Measurements from ENCODE around the gene PRKG1.
"Not testable (repeated sequence)": the region's sequence is repeated elsewhere in the genome, so short reads cannot be mapped to it uniquely, and the experiment has no call there.

PRKG1 gene

GRCh38 chr10:52194191-52194590 lies 1119.9 kb downstream of the PRKG1 start:
- TF ChIP-seq ZFX (IDR thresholded peaks at IDR 0.05; ENCODE audit: borderline replicate concordance) (no peak), CTCF (IDR thresholded peaks at IDR 0.05) (no peak)
- no peak overlapping the region for H3K27ac ChIP-seq

GRCh38 chr10:52194716-52195115 lies 1120.4 kb downstream of the PRKG1 start:
- TF ChIP-seq ZFX (IDR thresholded peaks at IDR 0.05; ENCODE audit: borderline replicate concordance) (no peak), CTCF (IDR thresholded peaks at IDR 0.05) (no peak)
- H3K27ac ChIP-seq: no peak overlapping the region

- H3K27ac ChIP-seq: peak overlapping the region; percentile 49
- no peak for TF ChIP-seq CTCF (IDR thresholded peaks at IDR 0.05)
- TF ChIP-seq ZFX (IDR thresholded peaks at IDR 0.05; ENCODE audit: borderline replicate concordance): no peak
Measured at GRCh38 chr10:52197098-52197497, 1122.8 kb downstream of the PRKG1 start.

- peak overlapping the region; percentile 49 for H3K27ac ChIP-seq
- TF ChIP-seq CTCF (IDR thresholded peaks at IDR 0.05) (no peak), ZFX (IDR thresholded peaks at IDR 0.05; ENCODE audit: borderline replicate concordance) (no peak)
Measured at GRCh38 chr10:52198540-52198939, 1124.3 kb downstream of the PRKG1 start.

GRCh38 chr10:52204906-52205305 lies 1130.6 kb downstream of the PRKG1 start:
- not testable (repeated sequence) for H3K27ac ChIP-seq

GRCh38 chr10:52208365-52208764 lies 1134.1 kb downstream of the PRKG1 start:
- TF ChIP-seq ZFX (IDR thresholded peaks at IDR 0.05; ENCODE audit: borderline replicate concordance) (no peak), CTCF (IDR thresholded peaks at IDR 0.05) (no peak)
- no peak overlapping the region for H3K27ac ChIP-seq

GRCh38 chr10:52210161-52210560 lies 1135.9 kb downstream of the PRKG1 start:
- no peak overlapping the region for H3K27ac ChIP-seq
- TF ChIP-seq ZFX (IDR thresholded peaks at IDR 0.05; ENCODE audit: borderline replicate concordance): no peak

GRCh38 chr10:52212062-52212461 lies 1137.8 kb downstream of the PRKG1 start:
- no peak overlapping the region for H3K27ac ChIP-seq
- TF ChIP-seq ZFX (IDR thresholded peaks at IDR 0.05; ENCODE audit: borderline replicate concordance): no peak

GRCh38 chr10:52212802-52213201 lies 1138.5 kb downstream of the PRKG1 start:
- H3K27ac ChIP-seq: no peak overlapping the region
- no peak for TF ChIP-seq CTCF (IDR thresholded peaks at IDR 0.05)
- no peak for TF ChIP-seq ZFX (IDR thresholded peaks at IDR 0.05; ENCODE audit: borderline replicate concordance)
